GM19035 (cell line): ENCODE data around the gene CARMIL1.
"Not testable (repeated sequence)": the region's sequence is repeated elsewhere in the genome, so short reads cannot be mapped to it uniquely, and the experiment has no call there.

Source experiments
- ATAC-seq: cut with Tn5 transposase; IDR thresholded peaks from one replicate; pipeline ENCODE4 v1.9.1; 2021; ENCODE audit not compliant: unreplicated experiment

The CARMIL1 gene

GRCh38 chr6:25548451-25548850, 269.3 kb downstream of the CARMIL1 start:
- ATAC-seq, result no peak

DNA sequence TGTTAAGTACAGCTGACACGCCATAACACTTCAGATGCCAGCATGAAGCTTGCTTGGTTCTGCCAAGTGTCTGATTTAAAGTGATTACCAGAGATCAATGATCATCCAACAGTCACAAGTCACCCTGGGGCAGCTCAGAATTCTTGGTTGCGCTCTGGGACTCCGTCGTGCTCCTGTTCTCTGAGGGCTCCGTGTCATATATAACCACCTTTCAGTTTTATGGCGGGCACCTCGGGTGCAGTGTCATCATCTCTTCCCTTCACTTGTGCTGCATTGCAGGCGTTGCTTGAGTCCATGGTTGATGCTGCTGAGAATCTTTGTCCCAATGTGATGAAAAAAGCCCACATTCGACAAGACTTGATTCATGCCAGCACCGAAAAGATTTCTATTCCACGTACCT, 271.5 kb downstream of the CARMIL1 start:
- no peak for ATAC-seq

- no peak for ATAC-seq
Observed at GRCh38 chr6:25553502-25553901, 274.3 kb downstream of the CARMIL1 start.

GRCh38 chr6:25555188-25555587, 276.0 kb downstream of the CARMIL1 start:
- ATAC-seq, result no peak

DNA sequence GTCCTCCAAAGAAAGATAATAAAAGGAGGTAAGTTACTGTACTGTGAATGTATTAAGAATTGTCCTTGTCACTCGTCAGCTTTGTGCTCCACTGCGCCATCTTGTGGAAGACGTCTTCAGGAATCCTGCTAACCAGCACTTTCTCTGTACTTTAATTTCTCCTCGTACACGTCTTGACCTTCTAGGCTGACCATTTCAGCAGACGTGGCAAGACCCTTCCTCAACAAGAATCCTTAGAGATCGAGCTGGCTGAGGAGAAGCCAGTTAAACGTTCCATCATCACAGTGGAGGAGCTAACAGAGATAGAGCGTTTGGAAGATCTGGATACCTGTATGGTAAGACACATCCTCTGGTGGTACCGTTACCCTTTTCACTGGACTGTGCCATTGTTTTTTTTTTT, 277.3 kb downstream of the CARMIL1 start:
- ATAC-seq, result no peak

- no peak for ATAC-seq
Observed at GRCh38 chr6:25558155-25558817, 279.1 kb downstream of the CARMIL1 start.

- ATAC-seq, result no peak
Observed at GRCh38 chr6:25560865-25561264, 281.7 kb downstream of the CARMIL1 start.

DNA sequence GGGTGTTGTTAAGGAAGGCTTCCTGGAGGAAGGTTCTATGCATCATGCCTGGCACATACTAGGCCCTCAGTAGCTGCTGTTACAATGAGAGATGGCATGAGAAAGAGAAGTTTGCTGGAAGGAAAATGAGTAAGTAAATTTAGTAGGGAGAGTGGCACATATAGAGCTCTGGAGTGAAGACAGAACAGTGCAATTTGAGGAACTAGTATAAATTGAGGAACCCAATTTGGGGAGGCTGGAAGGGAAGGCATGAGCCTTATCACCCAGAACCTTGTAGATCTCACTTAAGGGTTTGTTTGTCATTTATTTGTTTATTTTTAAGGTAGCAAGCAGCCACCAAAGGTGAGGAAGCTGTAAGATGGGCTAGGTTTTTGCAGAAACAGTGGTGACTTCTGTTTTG, 285.8 kb downstream of the CARMIL1 start:
- no peak for ATAC-seq

DNA sequence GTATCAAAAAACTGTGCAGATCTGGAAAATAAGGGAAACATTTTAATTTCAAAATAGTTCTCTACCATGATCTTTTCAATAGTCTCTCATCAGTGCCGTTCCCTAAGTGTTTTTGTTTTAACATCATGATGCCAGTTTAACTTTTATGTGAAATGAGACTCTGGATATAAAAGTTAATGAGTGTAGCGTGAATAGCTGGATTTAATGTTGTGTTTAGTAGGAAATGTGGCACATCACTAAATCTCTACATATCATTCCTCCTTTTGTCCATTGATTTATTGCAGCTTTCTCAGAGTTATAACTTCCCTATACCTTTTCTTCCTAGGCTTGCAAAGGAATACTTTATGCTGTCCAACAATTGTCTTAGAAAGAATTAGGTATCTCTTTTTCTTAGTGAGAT, 291.4 kb downstream of the CARMIL1 start:
- ATAC-seq, result no peak

- ATAC-seq, result no peak
Observed at GRCh38 chr6:25576919-25577318, 297.7 kb downstream of the CARMIL1 start.

GRCh38 chr6:25578538-25578937, 299.4 kb downstream of the CARMIL1 start:
- ATAC-seq, result no peak

- no peak for ATAC-seq
Observed at GRCh38 chr6:25579391-25579883, 300.3 kb downstream of the CARMIL1 start.

DNA sequence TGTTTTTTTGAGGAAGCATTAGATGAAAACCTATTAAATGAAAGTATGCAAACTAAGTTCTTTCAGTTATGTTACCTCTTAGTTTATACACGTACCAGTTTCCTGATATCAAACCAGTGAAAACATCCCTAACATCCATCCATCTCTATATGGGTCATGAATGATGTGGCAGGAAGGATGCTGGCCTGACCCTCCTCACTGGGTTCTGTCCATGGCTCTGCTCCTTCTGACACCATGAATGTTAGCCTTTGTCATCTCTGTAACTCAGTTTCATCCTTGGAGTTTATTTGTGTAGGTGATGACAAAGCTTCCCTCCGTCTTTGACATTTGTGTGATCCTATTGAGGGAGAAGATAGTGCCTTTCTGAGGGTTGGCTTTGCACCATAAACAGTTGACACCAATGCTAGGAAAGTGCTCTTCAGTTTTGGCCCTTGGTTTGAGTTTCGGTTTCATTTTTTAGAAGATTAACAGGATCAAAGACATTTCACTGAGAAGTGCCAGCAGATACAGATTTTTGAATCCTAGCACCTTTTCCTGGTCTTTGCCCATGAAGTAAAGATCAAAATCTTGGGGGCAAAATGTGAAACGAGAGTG, 300.8 kb downstream of the CARMIL1 start:
- no peak for ATAC-seq

DNA sequence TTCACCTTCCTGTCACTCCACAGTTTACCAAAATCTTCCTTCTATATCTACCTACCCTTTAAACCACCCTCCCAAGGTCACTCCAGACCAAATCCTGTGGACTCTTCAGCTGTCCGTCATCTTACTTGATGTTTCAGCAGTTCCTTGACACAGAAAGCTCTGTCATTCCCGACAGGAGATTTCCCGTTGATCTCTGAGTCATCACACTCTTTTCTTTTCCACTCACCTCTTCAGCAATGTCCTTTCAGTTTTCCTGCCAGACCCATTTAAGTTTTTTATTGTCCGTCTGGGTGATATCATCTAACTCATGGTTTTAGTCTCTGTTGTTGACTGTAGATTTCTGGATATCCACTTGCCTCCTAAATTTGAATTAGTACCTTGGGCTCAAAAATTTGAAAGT, 302.9 kb downstream of the CARMIL1 start:
- ATAC-seq, result no peak

DNA sequence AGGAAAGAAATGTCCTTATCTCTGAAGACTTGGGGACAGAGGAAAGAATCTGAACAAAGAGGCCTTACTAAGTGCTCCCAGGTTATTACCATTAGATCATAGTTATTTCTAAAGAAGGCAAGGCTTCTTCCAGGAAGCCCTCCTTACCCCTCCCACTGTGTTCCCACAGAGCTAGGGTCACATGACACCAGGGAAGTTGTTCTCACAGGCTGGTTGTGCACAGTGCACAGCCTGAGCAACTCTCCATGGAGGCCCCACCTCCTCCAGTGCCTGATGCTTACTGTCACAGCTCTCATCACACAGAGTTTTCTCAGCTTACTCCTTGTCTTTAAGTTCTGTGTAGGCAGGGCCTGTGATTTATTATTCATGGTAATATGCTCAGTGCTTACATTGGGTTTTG, 303.9 kb downstream of the CARMIL1 start:
- ATAC-seq, result no peak

GRCh38 chr6:25583906-25584305, 304.7 kb downstream of the CARMIL1 start:
- ATAC-seq, result no peak

DNA sequence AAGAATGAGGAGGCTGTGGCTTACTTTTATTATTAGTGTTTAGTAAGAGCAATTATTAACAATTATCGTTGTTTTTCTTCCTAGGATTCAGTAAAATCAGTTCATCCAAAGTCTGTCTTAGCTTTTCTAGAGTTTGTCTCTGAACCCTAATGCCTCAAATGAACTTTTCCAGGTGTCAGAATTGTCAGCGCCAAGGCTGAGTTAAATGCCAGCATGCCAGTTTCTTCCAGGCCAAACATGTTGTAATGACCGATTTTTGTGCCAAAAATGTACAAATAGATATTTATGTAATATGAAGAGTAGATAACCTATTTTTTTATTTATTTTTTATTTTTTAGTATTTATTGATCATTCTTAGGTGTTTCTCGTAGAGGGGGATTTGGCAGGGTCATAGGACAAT, 306.1 kb downstream of the CARMIL1 start:
- no peak for ATAC-seq

DNA sequence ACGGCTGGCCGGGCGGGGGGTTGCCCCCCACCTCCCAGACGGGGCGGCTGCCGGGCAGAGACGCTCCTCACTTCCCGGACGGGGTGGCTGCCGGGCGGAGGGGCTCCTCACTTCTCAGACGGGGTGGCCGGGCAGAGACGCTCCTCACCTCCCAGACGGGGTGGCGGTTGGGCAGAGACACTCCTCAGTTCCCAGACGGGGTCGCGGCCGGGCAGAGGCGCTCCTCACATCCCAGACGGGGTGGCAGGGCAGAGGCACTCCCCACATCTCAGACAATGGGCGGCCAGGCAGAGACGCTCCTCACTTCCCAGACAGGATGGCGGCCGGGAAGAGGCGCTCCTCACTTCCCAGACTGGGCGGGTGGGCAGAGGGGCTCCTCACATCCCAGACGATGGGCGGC, 306.9 kb downstream of the CARMIL1 start:
- not testable (repeated sequence) for ATAC-seq

DNA sequence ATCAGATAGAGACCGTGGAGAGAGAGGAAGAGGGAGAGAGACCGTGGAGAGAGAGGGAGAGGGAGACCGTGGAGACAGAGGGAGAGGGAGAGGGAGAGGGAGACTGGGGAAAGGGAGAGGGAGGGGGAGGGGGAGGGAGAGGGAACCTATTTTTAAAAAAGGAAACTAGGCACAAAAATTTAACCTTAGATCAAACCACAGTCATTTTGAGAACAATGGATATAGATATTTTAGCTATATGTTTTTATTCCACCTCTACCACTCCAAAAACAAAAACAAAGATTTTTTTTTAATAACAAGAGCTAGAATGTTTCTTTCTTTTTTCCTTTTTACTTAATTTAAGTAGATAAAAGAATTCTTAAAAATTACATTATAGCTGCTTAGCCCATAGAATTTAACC, 307.8 kb downstream of the CARMIL1 start:
- ATAC-seq, result no peak

- ATAC-seq, result no peak
Observed at GRCh38 chr6:25590986-25591385, 311.8 kb downstream of the CARMIL1 start.

- ATAC-seq, result no peak
Observed at GRCh38 chr6:25596928-25597818, 318.0 kb downstream of the CARMIL1 start.
